Loucy (cell line): ENCODE results near the gene APBB2.

Experiments used
- H2AFZ ChIP-seq: fragments of 200-600 bp; sonication (generic); 2 replicates; pipeline ENCODE4 v1.6.0; 2016; ENCODE audit warnings: antibody characterized with exemption, mild to moderate bottlenecking, low read length, moderate library complexity
- H3F3A ChIP-seq: fragments of 200-600 bp; 2 replicates; pipeline ENCODE4 v1.6.0; 2016; ENCODE audit warnings: antibody characterized with exemption, low read depth, mild to moderate bottlenecking
- H3K27me3 ChIP-seq: fragments of 200-600 bp; sonication (generic); 2 replicates; pipeline ENCODE4 v1.6.1; 2014; ENCODE audit warnings: low read length, mild to moderate bottlenecking; ENCODE audit not compliant: insufficient read depth, poor library complexity, severe bottlenecking
- H3K36me3 ChIP-seq: fragments of 200-600 bp; sonication (generic); 2 replicates; pipeline ENCODE4 v1.6.1; 2016; ENCODE audit warnings: low read length; ENCODE audit not compliant: insufficient read depth
- H3K4me1 ChIP-seq: fragments of 200-600 bp; sonication (generic); 2 replicates; pipeline ENCODE4 v1.5.1; 2014; ENCODE audit warnings: low read length, mild to moderate bottlenecking; ENCODE audit not compliant: insufficient read depth, poor library complexity, severe bottlenecking
- H3K4me2 ChIP-seq: fragments of 200-600 bp; sonication (generic); 2 replicates; pipeline ENCODE4 v1.6.0; 2014; ENCODE audit warnings: antibody characterized with exemption, low read length, low read depth, mild to moderate bottlenecking; ENCODE audit not compliant: poor library complexity, severe bottlenecking
- H3K4me3 ChIP-seq: fragments of 200-600 bp; sonication (generic); 2 replicates; pipeline ENCODE4 v1.5.1; 2014; ENCODE audit warnings: low read length, mild to moderate bottlenecking, mixed read lengths; ENCODE audit not compliant: poor library complexity, severe bottlenecking
- H3K79me2 ChIP-seq: fragments of 200-600 bp; sonication (generic); 2 replicates; pipeline ENCODE4 v1.6.1; 2014; ENCODE audit warnings: low read length; ENCODE audit not compliant: insufficient read depth
- H3K9ac ChIP-seq: fragments of 200-600 bp; sonication (generic); 2 replicates; pipeline ENCODE4 v1.6.0; 2014; ENCODE audit warnings: mild to moderate bottlenecking, low read depth, low read length, moderate library complexity; ENCODE audit not compliant: poor library complexity, severe bottlenecking
- H3K9me2 ChIP-seq: fragments of 200-600 bp; sonication (generic); replicated peaks from 2 replicates; pipeline ENCODE4 v1.6.1; 2016; ENCODE audit warnings: low read depth, low read length, mixed read lengths
- H3K9me3 ChIP-seq: fragments of 200-600 bp; sonication (generic); 2 replicates; pipeline ENCODE4 v1.6.1; 2014; ENCODE audit warnings: mild to moderate bottlenecking, antibody characterized with exemption, low read length, low read depth; ENCODE audit not compliant: insufficient read depth
- H4K20me1 ChIP-seq: fragments of 200-600 bp; sonication (generic); 2 replicates; pipeline ENCODE4 v1.6.0; 2014; ENCODE audit warnings: antibody characterized with exemption, low read length, mild to moderate bottlenecking; ENCODE audit not compliant: insufficient read depth, poor library complexity, severe bottlenecking
- CTCF ChIP-seq: fragments of 200-600 bp; sonication (generic); conservative IDR thresholded peaks from 2 replicates; pipeline ENCODE4 v1.5.1; 2014; ENCODE audit warnings: mild to moderate bottlenecking, antibody characterized with exemption, low read length
- EZH2phosphoT487 ChIP-seq: fragments of 200-600 bp; IDR thresholded peaks from 2 replicates; pipeline ENCODE4 v1.6.1; 2018; ENCODE audit warnings: antibody characterized with exemption, mild to moderate bottlenecking, moderate library complexity, borderline replicate concordance

APBB2 gene

GRCh38 chr4:41169256-41169800 lies 45.0 kb downstream of the APBB2 start:
- Histone ChIP-seq H3K79me2 (no peaks in the 10 kb centered on the region), H3K9me2 (no peaks in the 10 kb centered on the region), H3K4me3 (no peak overlapping the region), H3K4me1 (no peaks in the 10 kb centered on the region), H3K27me3 (peaks cover 4% of the 10 kb centered on the region), H4K20me1 (no peaks in the 10 kb centered on the region), H3K9ac (no peak overlapping the region), H3K36me3 (no peaks in the 10 kb centered on the region), H3F3A (no peaks in the 10 kb centered on the region), H3K9me3 (no peaks in the 10 kb centered on the region), H3K4me2 (no peak overlapping the region), H2AFZ (no peak overlapping the region)
- TF ChIP-seq CTCF = no peak
- no peak for TF ChIP-seq EZH2phosphoT487

- no peak overlapping the region for H2AFZ ChIP-seq
- H3K9me3 ChIP-seq = no peaks in the 10 kb centered on the region
- H3K4me2 ChIP-seq = no peak overlapping the region
- H3K4me3 ChIP-seq = no peak overlapping the region
- TF ChIP-seq CTCF = no peak
- TF ChIP-seq EZH2phosphoT487 = no peak
- no peaks in the 10 kb centered on the region for H3K4me1 ChIP-seq
- H3F3A ChIP-seq = no peaks in the 10 kb centered on the region
- no peaks in the 10 kb centered on the region for H4K20me1 ChIP-seq
- no peaks in the 10 kb centered on the region for H3K27me3 ChIP-seq
- no peaks in the 10 kb centered on the region for H3K9me2 ChIP-seq
- H3K36me3 ChIP-seq = no peaks in the 10 kb centered on the region
- no peaks in the 10 kb centered on the region for H3K79me2 ChIP-seq
- no peak overlapping the region for H3K9ac ChIP-seq
Measured at GRCh38 chr4:41167191-41167590, 47.2 kb downstream of the APBB2 start.

- Histone ChIP-seq H2AFZ (no peak overlapping the region), H3K36me3 (no peaks in the 10 kb centered on the region), H3K4me3 (no peak overlapping the region), H3K4me2 (no peak overlapping the region), H3K4me1 (no peaks in the 10 kb centered on the region), H3K9me3 (no peaks in the 10 kb centered on the region), H3K27me3 (no peaks in the 10 kb centered on the region), H3K9ac (no peak overlapping the region), H3K79me2 (no peaks in the 10 kb centered on the region), H3K9me2 (no peaks in the 10 kb centered on the region), H4K20me1 (no peaks in the 10 kb centered on the region), H3F3A (no peaks in the 10 kb centered on the region)
- no peak for TF ChIP-seq EZH2phosphoT487
Measured at GRCh38 chr4:41164405-41164804, 49.9 kb downstream of the APBB2 start.

GRCh38 chr4:41161355-41161754 lies 53.0 kb downstream of the APBB2 start:
- no peak overlapping the region for H3K4me2 ChIP-seq
- no peaks in the 10 kb centered on the region for H3K9me3 ChIP-seq
- no peak overlapping the region for H3K9ac ChIP-seq
- TF ChIP-seq EZH2phosphoT487 (no peak), CTCF (no peak)
- no peaks in the 10 kb centered on the region for H3K27me3 ChIP-seq
- no peak overlapping the region for H3K4me3 ChIP-seq
- H4K20me1 ChIP-seq = no peaks in the 10 kb centered on the region
- no peaks in the 10 kb centered on the region for H3K4me1 ChIP-seq
- H3K79me2 ChIP-seq = no peaks in the 10 kb centered on the region
- no peaks in the 10 kb centered on the region for H3K36me3 ChIP-seq
- no peak overlapping the region for H2AFZ ChIP-seq
- H3K9me2 ChIP-seq = no peaks in the 10 kb centered on the region
- no peaks in the 10 kb centered on the region for H3F3A ChIP-seq
